ENCODE data around the gene ZNF518A. TPM values are rescaled to one million over a fixed set of nuclear protein-coding genes. Genes with fewer than 3 reads are reported as not detected.
A peak's percentile ranks its signal among the peaks of the same experiment; 100 is the strongest.

The ZNF518A gene
- polyA plus RNA-seq, 2 donors: 3.4 to 5.5 TPM

DNA sequence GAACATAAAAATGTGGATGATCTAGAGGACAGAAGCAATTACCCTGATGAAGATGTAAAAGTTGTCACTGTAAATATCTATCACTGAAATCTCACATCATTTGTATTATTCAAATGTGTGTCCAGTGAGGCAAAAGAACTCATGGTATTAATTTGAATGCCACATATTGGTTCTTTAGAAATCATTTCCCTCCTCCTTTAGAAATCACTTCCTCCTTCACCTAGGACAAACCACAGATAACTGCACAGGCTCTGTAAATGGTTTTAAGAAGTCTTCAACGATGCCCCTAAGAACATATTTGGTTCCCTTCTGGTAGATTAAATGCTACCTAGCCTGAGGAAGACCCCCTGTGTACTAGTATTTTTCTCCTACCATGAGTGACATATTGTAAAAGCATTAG, 33.1 kb upstream of the ZNF518A start:
- H3K27ac ChIP-seq (ENCODE audit: low read depth in 2 of 2, low read length in 1 of 2): no peak overlapping the region
- H3K9me3 ChIP-seq (ENCODE audit: control insufficient read depth in 2 of 2, insufficient read depth in 1 of 2, low read depth in 1 of 2, low read length in 1 of 2): peaks cover 5 to 7% of the 10 kb centered on the region in 2 donors
- no peak overlapping the region for H3K4me3 ChIP-seq (ENCODE audit: low read depth in 1 of 2, low read length in 2 of 2)
- WGBS, 2 donors: 62 to 63% methylated on average over 1 of the region's 1 CpG
- H3K36me3 ChIP-seq (ENCODE audit: control insufficient read depth in 2 of 2, insufficient read depth in 2 of 2, low read length in 1 of 2): no peaks in the 10 kb centered on the region
- peaks cover 9 to 12% of the 10 kb centered on the region in 2 donors for H3K27me3 ChIP-seq (ENCODE audit: control insufficient read depth in 1 of 2, insufficient read depth in 2 of 2, low read length in 2 of 2)
- H3K4me1 ChIP-seq (ENCODE audit: control insufficient read depth in 2 of 2, insufficient read depth in 2 of 2, low read length in 1 of 2): no peaks in the 10 kb centered on the region

DNA sequence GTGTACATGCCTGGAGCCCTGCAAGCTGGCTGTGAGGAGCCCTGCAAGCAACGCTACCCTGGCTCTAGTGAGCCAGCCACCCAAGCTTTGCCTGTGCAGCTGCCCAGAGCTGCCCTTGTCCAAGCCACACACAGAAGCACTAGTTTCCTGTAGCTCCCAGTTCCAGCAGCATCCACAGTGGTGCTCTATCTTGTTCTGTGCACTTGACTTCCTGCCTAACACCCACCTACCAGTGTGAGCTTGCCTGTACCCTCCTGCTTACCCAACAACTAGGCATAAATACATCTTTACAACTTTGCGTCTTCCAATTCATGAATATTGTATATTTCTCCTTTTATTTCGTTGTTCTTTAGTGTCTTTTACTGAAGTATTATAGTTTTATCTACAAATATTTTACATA, 32.2 kb upstream of the ZNF518A start:
- no peak overlapping the region for H3K27ac ChIP-seq (ENCODE audit: low read depth in 2 of 2, low read length in 1 of 2)
- WGBS, 2 donors: 79 to 82% methylated on average over 3 of the region's 3 CpGs
- peaks cover 7 to 12% of the 10 kb centered on the region in 2 donors for H3K27me3 ChIP-seq (ENCODE audit: control insufficient read depth in 1 of 2, insufficient read depth in 2 of 2, low read length in 2 of 2)
- H3K9me3 ChIP-seq (ENCODE audit: control insufficient read depth in 2 of 2, insufficient read depth in 1 of 2, low read depth in 1 of 2, low read length in 1 of 2): peaks cover 5% of the 10 kb centered on the region in 2 donors
- no peaks in the 10 kb centered on the region for H3K4me1 ChIP-seq (ENCODE audit: control insufficient read depth in 2 of 2, insufficient read depth in 2 of 2, low read length in 1 of 2)
- H3K36me3 ChIP-seq (ENCODE audit: control insufficient read depth in 2 of 2, insufficient read depth in 2 of 2, low read length in 1 of 2): no peaks in the 10 kb centered on the region
- H3K4me3 ChIP-seq (ENCODE audit: low read depth in 1 of 2, low read length in 2 of 2): no peak overlapping the region

DNA sequence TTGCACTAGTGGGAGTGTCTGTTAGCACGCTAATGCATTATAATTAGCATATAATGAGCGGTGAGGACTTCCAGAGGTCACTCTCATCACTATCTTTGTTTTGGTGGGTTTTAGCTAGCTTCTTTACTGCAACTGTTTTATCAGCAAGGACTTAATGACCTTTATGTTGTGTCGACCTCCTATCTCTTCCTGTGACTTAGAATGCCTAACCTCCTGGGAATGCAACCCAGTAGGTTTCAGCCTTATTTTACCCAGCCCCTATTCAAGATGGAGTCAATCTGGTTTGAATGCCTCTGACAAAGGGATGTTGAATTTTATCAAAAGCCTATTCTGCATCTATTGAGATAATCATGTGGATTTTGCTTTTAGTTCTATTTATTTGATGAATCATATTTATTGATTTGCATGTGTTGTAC, 22.5 kb upstream of the ZNF518A start:
- H3K4me1 ChIP-seq (ENCODE audit: control insufficient read depth in 2 of 2, insufficient read depth in 2 of 2, low read length in 1 of 2): no peaks in the 10 kb centered on the region
- H3K27ac ChIP-seq (ENCODE audit: low read depth in 2 of 2, low read length in 1 of 2): no peak overlapping the region
- no peak overlapping the region for H3K4me3 ChIP-seq (ENCODE audit: low read depth in 1 of 2, low read length in 2 of 2)
- H3K27me3 ChIP-seq (ENCODE audit: control insufficient read depth in 1 of 2, insufficient read depth in 2 of 2, low read length in 2 of 2): peaks cover 0 to 4% of the 10 kb centered on the region in 2 donors
- no peaks in the 10 kb centered on the region for H3K9me3 ChIP-seq (ENCODE audit: control insufficient read depth in 2 of 2, insufficient read depth in 1 of 2, low read depth in 1 of 2, low read length in 1 of 2)
- H3K36me3 ChIP-seq (ENCODE audit: control insufficient read depth in 2 of 2, insufficient read depth in 2 of 2, low read length in 1 of 2): no peaks in the 10 kb centered on the region
- 47 to 56% methylated on average over 3 of the region's 3 CpGs for WGBS, 2 donors

DNA sequence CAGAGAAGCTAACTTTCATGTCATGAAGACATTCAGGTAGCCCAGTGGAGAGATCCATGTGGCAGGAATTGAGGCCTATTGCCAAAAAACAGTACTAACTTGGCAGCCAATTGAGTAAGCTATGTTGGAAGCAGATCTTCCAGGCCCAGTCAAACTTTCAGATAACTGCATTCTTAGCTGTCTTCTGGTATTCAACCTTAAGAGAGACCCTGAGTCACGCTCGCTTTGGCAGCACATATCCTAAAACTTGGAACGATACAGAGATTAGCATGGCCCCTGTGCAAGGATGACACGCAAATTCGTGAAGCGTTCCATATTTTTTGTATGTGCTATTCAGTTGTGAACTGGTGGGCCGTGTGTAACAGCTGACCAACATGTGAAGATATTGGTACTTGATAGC, 17.6 kb upstream of the ZNF518A start:
- H3K27ac ChIP-seq (ENCODE audit: low read depth in 2 of 2, low read length in 1 of 2): no peak overlapping the region
- WGBS, 2 donors: 92 to 95% methylated on average over 7 of the region's 7 CpGs
- no peak overlapping the region for H3K4me3 ChIP-seq (ENCODE audit: low read depth in 1 of 2, low read length in 2 of 2)
- no peaks in the 10 kb centered on the region for H3K9me3 ChIP-seq (ENCODE audit: control insufficient read depth in 2 of 2, insufficient read depth in 1 of 2, low read depth in 1 of 2, low read length in 1 of 2)
- no peaks in the 10 kb centered on the region for H3K36me3 ChIP-seq (ENCODE audit: control insufficient read depth in 2 of 2, insufficient read depth in 2 of 2, low read length in 1 of 2)
- H3K4me1 ChIP-seq (ENCODE audit: control insufficient read depth in 2 of 2, insufficient read depth in 2 of 2, low read length in 1 of 2): no peaks in the 10 kb centered on the region
- H3K27me3 ChIP-seq (ENCODE audit: control insufficient read depth in 1 of 2, insufficient read depth in 2 of 2, low read length in 2 of 2): peaks cover 0 to 4% of the 10 kb centered on the region in 2 donors

DNA sequence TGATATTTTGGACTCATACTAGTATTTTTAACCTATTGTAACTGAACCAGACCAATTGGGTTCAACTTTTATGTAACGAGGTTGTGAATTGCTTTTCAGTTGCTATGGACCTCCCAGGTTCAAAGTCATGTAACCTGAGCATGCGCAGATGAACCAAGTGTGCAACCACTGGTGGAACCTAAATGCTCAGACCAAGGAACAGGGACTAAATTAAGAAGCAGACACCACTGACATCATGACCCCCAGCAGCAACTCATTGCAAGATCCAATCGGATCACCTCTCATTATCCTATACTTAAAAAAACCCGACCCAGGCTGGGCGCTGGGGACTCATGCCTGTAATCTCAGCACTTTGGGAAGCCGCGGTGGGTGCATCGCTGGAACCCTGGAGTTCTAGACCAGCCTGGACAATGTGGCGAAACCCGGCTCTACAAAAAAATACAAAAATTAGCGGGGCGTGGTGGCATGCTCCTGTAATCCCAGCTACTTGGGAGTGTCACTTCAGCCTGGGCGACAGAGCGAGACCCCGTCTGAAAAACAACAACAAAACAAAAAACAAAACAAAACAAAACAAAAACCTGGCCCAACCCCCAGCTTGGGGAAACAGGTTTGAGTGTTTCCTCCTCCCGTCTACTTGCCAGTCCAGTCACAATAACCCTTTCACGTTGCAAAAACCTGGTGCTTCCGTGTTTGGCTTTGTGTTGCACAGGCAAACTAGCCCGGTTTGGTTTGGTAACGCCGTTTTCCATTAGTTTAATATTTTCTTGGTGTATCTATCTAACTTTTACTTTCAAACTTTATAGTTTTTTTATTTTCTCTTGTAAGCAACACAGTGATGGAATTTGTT, 11.3 kb upstream of the ZNF518A start:
- Histone ChIP-seq H3K27me3 (ENCODE audit: control insufficient read depth in 1 of 2, insufficient read depth in 2 of 2, low read length in 2 of 2) (peaks cover 0 to 5% of the 10 kb centered on the region in 2 donors), H3K9me3 (ENCODE audit: control insufficient read depth in 2 of 2, insufficient read depth in 1 of 2, low read depth in 1 of 2, low read length in 1 of 2) (peaks cover 0 to 2% of the 10 kb centered on the region in 2 donors), H3K4me1 (ENCODE audit: control insufficient read depth in 2 of 2, insufficient read depth in 2 of 2, low read length in 1 of 2) (no peaks in the 10 kb centered on the region), H3K27ac (ENCODE audit: low read depth in 2 of 2, low read length in 1 of 2) (no peak overlapping the region), H3K4me3 (ENCODE audit: low read depth in 1 of 2, low read length in 2 of 2) (no peak overlapping the region), H3K36me3 (ENCODE audit: control insufficient read depth in 2 of 2, insufficient read depth in 2 of 2, low read length in 1 of 2) (no peaks in the 10 kb centered on the region)
- 86 to 88% methylated on average over 21 of the region's 21 CpGs for WGBS, 2 donors

DNA sequence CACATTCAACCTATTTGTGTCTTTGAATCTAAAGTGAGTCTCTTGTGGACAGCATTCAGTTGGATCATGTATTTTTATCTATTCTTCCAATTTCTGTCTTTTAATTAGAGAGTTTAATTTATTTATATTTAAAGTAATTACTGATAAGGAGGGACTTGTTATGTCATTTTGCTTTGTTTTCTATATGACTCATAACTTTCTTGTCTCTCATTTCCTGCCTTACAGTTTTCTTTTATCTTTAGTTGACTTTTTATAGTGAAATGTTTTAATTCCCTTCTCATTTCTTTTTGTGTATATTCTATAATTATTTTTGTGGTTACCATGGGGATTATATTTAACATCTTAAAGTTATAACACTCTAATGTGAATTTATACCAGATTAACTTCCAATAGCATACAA, 7.3 kb upstream of the ZNF518A start:
- Histone ChIP-seq H3K4me3 (ENCODE audit: low read depth in 1 of 2, low read length in 2 of 2) (no peak overlapping the region), H3K27me3 (ENCODE audit: control insufficient read depth in 1 of 2, insufficient read depth in 2 of 2, low read length in 2 of 2) (peaks cover 0 to 13% of the 10 kb centered on the region in 2 donors), H3K36me3 (ENCODE audit: control insufficient read depth in 2 of 2, insufficient read depth in 2 of 2, low read length in 1 of 2) (no peaks in the 10 kb centered on the region)

DNA sequence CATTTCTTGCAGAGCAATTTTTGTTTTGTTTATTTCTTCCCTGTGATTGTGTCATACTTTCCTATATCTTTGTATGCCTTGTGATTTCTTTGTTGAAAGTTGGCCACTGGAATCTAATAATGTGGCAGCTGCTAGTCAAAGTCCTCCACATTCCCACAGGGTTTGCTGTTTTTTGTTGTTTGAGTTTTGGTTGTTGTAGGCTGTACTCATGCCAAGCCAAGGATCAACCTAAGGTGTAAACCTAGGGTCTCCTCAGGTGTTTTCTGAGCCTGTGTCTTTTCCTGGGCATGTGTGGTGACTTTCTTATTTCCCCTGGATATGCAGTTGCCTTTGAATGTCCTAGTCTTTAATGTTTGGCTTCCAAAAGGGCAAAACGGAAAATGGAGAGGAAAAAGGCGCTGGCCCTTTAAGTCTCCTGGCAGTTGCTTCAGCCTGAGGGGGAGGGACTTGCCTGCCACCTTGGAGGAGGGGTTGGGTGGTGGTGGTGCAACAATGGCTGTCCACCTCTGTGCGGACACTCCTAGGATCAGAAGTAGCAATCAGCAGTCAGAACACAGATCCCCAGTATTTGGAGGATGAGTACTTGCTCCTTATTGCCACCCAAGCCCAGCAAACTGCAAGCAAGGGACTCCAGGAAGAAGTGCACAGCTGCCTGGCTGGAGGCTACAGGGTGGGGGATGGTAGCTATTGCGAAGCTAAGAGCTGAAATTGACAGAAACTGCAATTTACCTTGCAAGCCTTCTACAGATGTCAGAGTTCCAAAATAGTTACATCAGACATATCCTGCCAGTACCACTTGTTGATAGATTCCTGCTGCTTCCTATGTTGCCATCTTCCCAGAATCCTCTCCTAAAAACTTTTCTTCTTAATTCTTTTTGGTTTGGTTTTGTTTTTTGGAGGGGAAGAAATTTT, 5.6 kb upstream of the ZNF518A start:
- H3K27me3 ChIP-seq (ENCODE audit: control insufficient read depth in 1 of 2, insufficient read depth in 2 of 2, low read length in 2 of 2): peaks cover 0 to 11% of the 10 kb centered on the region in 2 donors
- WGBS, 2 donors: 24 to 31% methylated on average over 4 of the region's 4 CpGs
- peaks cover 2 to 3% of the 10 kb centered on the region in 2 donors for H3K9me3 ChIP-seq (ENCODE audit: control insufficient read depth in 2 of 2, insufficient read depth in 1 of 2, low read depth in 1 of 2, low read length in 1 of 2)
- H3K27ac ChIP-seq (ENCODE audit: low read depth in 2 of 2, low read length in 1 of 2): no peak overlapping the region
- peaks cover 0 to 2% of the 10 kb centered on the region in 2 donors for H3K4me1 ChIP-seq (ENCODE audit: control insufficient read depth in 2 of 2, insufficient read depth in 2 of 2, low read length in 1 of 2)
- peak overlapping the region; percentile 17 to 24 for H3K4me3 ChIP-seq (ENCODE audit: low read depth in 1 of 2, low read length in 2 of 2)
- H3K36me3 ChIP-seq (ENCODE audit: control insufficient read depth in 2 of 2, insufficient read depth in 2 of 2, low read length in 1 of 2): no peaks in the 10 kb centered on the region

More for the DNA sequence above, 7.3 kb upstream of the ZNF518A start:
- no peaks in the 10 kb centered on the region for H3K4me1 ChIP-seq (ENCODE audit: control insufficient read depth in 2 of 2, insufficient read depth in 2 of 2, low read length in 1 of 2)
- peaks cover 2 to 3% of the 10 kb centered on the region in 2 donors for H3K9me3 ChIP-seq (ENCODE audit: control insufficient read depth in 2 of 2, insufficient read depth in 1 of 2, low read depth in 1 of 2, low read length in 1 of 2)
- H3K27ac ChIP-seq (ENCODE audit: low read depth in 2 of 2, low read length in 1 of 2): no peak overlapping the region

DNA sequence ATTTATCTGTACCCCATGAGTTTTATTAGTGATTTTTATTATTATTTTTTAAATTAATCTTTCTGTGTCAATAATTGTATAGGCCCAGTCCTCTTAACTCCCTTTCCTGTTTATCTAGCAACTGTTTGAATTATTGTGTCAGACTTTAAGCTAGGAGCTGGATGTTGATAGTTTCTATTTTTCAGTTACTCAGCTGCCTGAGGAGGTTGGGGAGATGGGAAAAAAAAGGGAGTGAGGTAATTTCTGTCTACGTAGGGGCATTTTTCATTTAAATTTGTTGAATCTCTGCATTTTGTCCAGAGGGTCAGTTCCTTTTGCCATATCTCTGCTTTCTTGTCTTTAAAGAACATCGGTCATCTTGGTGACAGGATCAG, 5.0 kb upstream of the ZNF518A start:
- no peaks in the 10 kb centered on the region for H3K36me3 ChIP-seq (ENCODE audit: control insufficient read depth in 2 of 2, insufficient read depth in 2 of 2, low read length in 1 of 2)
- H3K27ac ChIP-seq (ENCODE audit: low read depth in 2 of 2, low read length in 1 of 2): no peak overlapping the region
- WGBS, 2 donors: 80 to 82% methylated on average over 2 of the region's 2 CpGs
- H3K9me3 ChIP-seq (ENCODE audit: control insufficient read depth in 2 of 2, insufficient read depth in 1 of 2, low read depth in 1 of 2, low read length in 1 of 2): peaks cover 2 to 3% of the 10 kb centered on the region in 2 donors
- peaks cover 0 to 2% of the 10 kb centered on the region in 2 donors for H3K4me1 ChIP-seq (ENCODE audit: control insufficient read depth in 2 of 2, insufficient read depth in 2 of 2, low read length in 1 of 2)
- no peak overlapping the region for H3K4me3 ChIP-seq (ENCODE audit: low read depth in 1 of 2, low read length in 2 of 2)
- peaks cover 0 to 11% of the 10 kb centered on the region in 2 donors for H3K27me3 ChIP-seq (ENCODE audit: control insufficient read depth in 1 of 2, insufficient read depth in 2 of 2, low read length in 2 of 2)

DNA sequence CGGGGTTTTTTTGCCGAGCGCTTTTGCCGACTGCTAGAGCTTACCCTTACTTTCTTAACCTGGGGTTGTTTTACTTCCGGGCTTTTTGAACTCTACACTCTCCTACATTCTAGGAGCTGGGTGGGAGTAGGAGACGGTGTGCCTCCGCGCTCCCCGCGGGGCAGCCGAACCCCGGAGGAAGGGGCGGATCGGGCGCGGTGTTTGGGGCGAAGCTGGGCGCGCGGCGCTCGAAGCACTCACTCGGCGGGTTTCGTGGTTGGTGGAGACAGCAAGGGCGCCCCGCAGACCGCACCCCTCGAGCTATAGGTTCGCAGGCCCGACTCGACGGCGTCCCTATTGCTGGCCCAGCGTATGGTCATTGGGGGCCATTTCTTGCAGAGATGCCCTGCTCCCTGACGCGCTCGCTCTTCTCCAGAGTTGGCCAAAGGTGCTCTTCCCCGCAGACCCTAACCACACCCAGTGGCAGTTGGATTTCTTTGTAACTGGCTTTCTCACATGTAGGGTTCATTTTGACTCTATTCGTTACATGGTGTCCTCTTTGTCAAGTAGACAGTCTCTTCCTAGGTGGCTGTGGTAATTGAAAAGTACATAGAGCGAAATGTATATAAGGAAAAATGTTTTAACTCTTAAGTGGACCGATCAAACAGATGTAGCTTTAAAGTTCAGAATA, 364 bp downstream of the ZNF518A start:
- WGBS, 2 donors: 1% methylated on average over 42 of the region's 42 CpGs
- H3K9me3 ChIP-seq (ENCODE audit: control insufficient read depth in 2 of 2, insufficient read depth in 1 of 2, low read depth in 1 of 2, low read length in 1 of 2): no peaks in the 10 kb centered on the region
- peaks cover 0 to 2% of the 10 kb centered on the region in 2 donors for H3K36me3 ChIP-seq (ENCODE audit: control insufficient read depth in 2 of 2, insufficient read depth in 2 of 2, low read length in 1 of 2)
- H3K27me3 ChIP-seq (ENCODE audit: control insufficient read depth in 1 of 2, insufficient read depth in 2 of 2, low read length in 2 of 2): peaks cover 0 to 2% of the 10 kb centered on the region in 2 donors
- peak overlapping the region; percentile 98 to 99 for H3K27ac ChIP-seq (ENCODE audit: low read depth in 2 of 2, low read length in 1 of 2)
- peaks cover 0 to 2% of the 10 kb centered on the region in 2 donors for H3K4me1 ChIP-seq (ENCODE audit: control insufficient read depth in 2 of 2, insufficient read depth in 2 of 2, low read length in 1 of 2)
- peak overlapping the region; percentile 85 to 87 for H3K4me3 ChIP-seq (ENCODE audit: low read depth in 1 of 2, low read length in 2 of 2)

All from esophagus (tissue), 2 donors.